ENCODE measurements around the gene GFOD1.

- TF ChIP-seq, protein P1, sequence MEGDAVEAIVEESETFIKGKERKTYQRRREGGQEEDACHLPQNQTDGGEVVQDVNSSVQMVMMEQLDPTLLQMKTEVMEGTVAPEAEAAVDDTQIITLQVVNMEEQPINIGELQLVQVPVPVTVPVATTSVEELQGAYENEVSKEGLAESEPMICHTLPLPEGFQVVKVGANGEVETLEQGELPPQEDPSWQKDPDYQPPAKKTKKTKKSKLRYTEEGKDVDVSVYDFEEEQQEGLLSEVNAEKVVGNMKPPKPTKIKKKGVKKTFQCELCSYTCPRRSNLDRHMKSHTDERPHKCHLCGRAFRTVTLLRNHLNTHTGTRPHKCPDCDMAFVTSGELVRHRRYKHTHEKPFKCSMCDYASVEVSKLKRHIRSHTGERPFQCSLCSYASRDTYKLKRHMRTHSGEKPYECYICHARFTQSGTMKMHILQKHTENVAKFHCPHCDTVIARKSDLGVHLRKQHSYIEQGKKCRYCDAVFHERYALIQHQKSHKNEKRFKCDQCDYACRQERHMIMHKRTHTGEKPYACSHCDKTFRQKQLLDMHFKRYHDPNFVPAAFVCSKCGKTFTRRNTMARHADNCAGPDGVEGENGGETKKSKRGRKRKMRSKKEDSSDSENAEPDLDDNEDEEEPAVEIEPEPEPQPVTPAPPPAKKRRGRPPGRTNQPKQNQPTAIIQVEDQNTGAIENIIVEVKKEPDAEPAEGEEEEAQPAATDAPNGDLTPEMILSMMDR (IDR thresholded peaks at IDR 0.05; ENCODE audit: low read depth, low read length, poor library complexity, severe bottlenecking): no peak
- no peak for TF ChIP-seq EZH2phosphoT487 (IDR thresholded peaks at IDR 0.05; ENCODE audit: borderline replicate concordance, low read length)
Observed at GRCh38 chr6:13354331-13355042, 132.9 kb downstream of the GFOD1 start.
